Stimulated activated naive CD8-positive, alpha-beta T cell treated with anti-CD3 and anti-CD28 coated beads, Interleukin-15, Interleukin-2, amounts not matched to agents 100 ng/mL and 50 ng/mL, for 24 hours (primary cell): ENCODE measurements around the gene RXFP4.
"Not testable (repeated sequence)": the region's sequence is repeated elsewhere in the genome, so short reads cannot be mapped to it uniquely, and the experiment has no call there.

Experiments used
- H3K27ac Mint-ChIP-seq: one replicate; pipeline ENCODE4 v1.8.0; 2021; ENCODE audit warnings: mild to moderate bottlenecking, mixed read lengths
- H3K27me3 Mint-ChIP-seq: one replicate; pipeline ENCODE4 v1.8.0; 2021; ENCODE audit warnings: mixed read lengths
- H3K36me3 Mint-ChIP-seq: one replicate; pipeline ENCODE4 v1.8.0; 2021; ENCODE audit warnings: low read depth, mixed read lengths
- H3K4me1 Mint-ChIP-seq: one replicate; pipeline ENCODE4 v1.8.0; 2021; ENCODE audit warnings: low read depth, mixed read lengths
- H3K4me3 Mint-ChIP-seq: one replicate; pipeline ENCODE4 v1.8.0; 2021; ENCODE audit warnings: mild to moderate bottlenecking, mixed read lengths
- H3K9me3 Mint-ChIP-seq: one replicate; pipeline ENCODE4 v1.8.0; 2021; ENCODE audit warnings: mixed read lengths

The RXFP4 gene

GRCh38 chr1:155940993-155941844, at the start of gene RXFP4:
TSS of gene RXFP4 (plus strand) at chr1:155941638. CDS start at chr1:155941710, 72 bp downstream.
- no peaks in the 10 kb centered on the region for H3K9me3 Mint-ChIP-seq
- H3K27ac Mint-ChIP-seq = peak within 1 kb of the TSS; percentile 80
- peak within 1 kb of the TSS; percentile 1 for H3K4me3 Mint-ChIP-seq
- peaks cover 10% of the 10 kb centered on the region for H3K36me3 Mint-ChIP-seq
- H3K4me1 Mint-ChIP-seq = peaks cover 84% of the 10 kb centered on the region
- no peaks in the 10 kb centered on the region for H3K27me3 Mint-ChIP-seq

- H3K27ac Mint-ChIP-seq = no peak overlapping the region
- peaks cover 5% of the 10 kb centered on the region for H3K36me3 Mint-ChIP-seq
- peaks cover 12% of the 10 kb centered on the region for H3K4me1 Mint-ChIP-seq
- no peaks in the 10 kb centered on the region for H3K27me3 Mint-ChIP-seq
- H3K9me3 Mint-ChIP-seq = no peaks in the 10 kb centered on the region
- H3K4me3 Mint-ChIP-seq = no peak overlapping the region
These were observed 48.6 kb upstream of the RXFP4 start for GRCh38 chr1:155892796-155893195.

- Mint-ChIP-seq H3K27me3 (no peaks in the 10 kb centered on the region), H3K27ac (no peak overlapping the region), H3K9me3 (no peaks in the 10 kb centered on the region), H3K4me1 (peaks cover 12% of the 10 kb centered on the region), H3K36me3 (peaks cover 9% of the 10 kb centered on the region), H3K4me3 (no peak overlapping the region)
These were observed 47.9 kb upstream of the RXFP4 start for GRCh38 chr1:155893389-155894142.

DNA sequence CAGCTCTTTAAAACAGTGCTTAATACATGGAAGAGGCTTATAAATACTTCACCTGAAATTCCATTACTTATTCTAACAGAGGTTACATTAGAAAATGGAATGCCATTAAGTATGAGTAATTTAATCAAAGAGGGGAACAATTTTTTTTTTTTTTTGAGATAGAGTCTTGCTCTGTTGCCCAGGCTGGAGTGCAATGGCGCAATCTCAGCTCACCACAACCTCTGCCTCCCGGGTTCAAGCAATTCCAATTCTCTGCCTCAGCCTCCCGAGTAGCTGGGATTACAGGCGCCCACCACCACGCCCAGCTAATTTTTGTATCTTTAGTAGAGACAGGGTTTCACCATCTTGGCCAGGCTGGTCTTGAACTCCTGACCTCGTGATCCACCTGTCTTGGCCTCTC, 45.8 kb upstream of the RXFP4 start:
- Mint-ChIP-seq H3K4me1 (peaks cover 12% of the 10 kb centered on the region), H3K36me3 (peaks cover 30% of the 10 kb centered on the region)
- not testable (repeated sequence) for H3K27me3 Mint-ChIP-seq, H3K9me3 Mint-ChIP-seq, H3K27ac Mint-ChIP-seq, H3K4me3 Mint-ChIP-seq

- H3K27me3 Mint-ChIP-seq, H3K4me3 Mint-ChIP-seq, H3K9me3 Mint-ChIP-seq, H3K27ac Mint-ChIP-seq: not testable (repeated sequence)
- H3K4me1 Mint-ChIP-seq = peaks cover 12% of the 10 kb centered on the region
- H3K36me3 Mint-ChIP-seq = peaks cover 33% of the 10 kb centered on the region
These were observed 45.0 kb upstream of the RXFP4 start for GRCh38 chr1:155896476-155896875.

- H3K36me3 Mint-ChIP-seq = peaks cover 39% of the 10 kb centered on the region
- peak overlapping the region; percentile 4 for H3K27ac Mint-ChIP-seq
- no peak overlapping the region for H3K4me3 Mint-ChIP-seq
- H3K9me3 Mint-ChIP-seq = no peaks in the 10 kb centered on the region
- H3K27me3 Mint-ChIP-seq = no peaks in the 10 kb centered on the region
- peaks cover 12% of the 10 kb centered on the region for H3K4me1 Mint-ChIP-seq
These were observed 43.7 kb upstream of the RXFP4 start for GRCh38 chr1:155897746-155898145.

DNA sequence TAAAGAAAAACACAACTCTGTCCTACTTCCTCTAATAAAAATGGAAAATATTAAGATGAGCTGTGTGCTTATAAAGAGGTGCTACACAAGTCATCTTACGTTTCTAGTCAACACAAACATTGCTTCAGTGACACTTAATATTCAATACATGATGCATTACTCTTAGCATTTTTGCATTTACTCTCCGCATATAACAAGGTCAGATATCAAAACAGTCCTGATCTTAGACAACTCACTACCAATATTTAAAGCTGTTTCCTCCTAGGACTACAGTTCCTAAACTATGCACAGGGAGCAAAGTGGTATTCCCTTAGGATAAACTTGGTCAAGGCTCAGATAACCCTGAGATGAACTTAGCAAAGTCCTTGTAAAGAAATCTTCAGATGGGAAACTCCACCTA, 42.5 kb upstream of the RXFP4 start:
- no peak overlapping the region for H3K27ac Mint-ChIP-seq
- H3K4me3 Mint-ChIP-seq = no peak overlapping the region
- H3K36me3 Mint-ChIP-seq = peaks cover 46% of the 10 kb centered on the region
- no peaks in the 10 kb centered on the region for H3K9me3 Mint-ChIP-seq
- H3K27me3 Mint-ChIP-seq = no peaks in the 10 kb centered on the region
- H3K4me1 Mint-ChIP-seq = peaks cover 2% of the 10 kb centered on the region

- H3K27ac Mint-ChIP-seq = no peak overlapping the region
- H3K27me3 Mint-ChIP-seq = no peaks in the 10 kb centered on the region
- H3K4me3 Mint-ChIP-seq = no peak overlapping the region
- H3K36me3 Mint-ChIP-seq = peaks cover 54% of the 10 kb centered on the region
- no peaks in the 10 kb centered on the region for H3K9me3 Mint-ChIP-seq
- H3K4me1 Mint-ChIP-seq = no peaks in the 10 kb centered on the region
These were observed 41.8 kb upstream of the RXFP4 start for GRCh38 chr1:155899683-155900082.

- no peak overlapping the region for H3K27ac Mint-ChIP-seq
- H3K27me3 Mint-ChIP-seq = no peaks in the 10 kb centered on the region
- no peak overlapping the region for H3K4me3 Mint-ChIP-seq
- H3K4me1 Mint-ChIP-seq = no peaks in the 10 kb centered on the region
- no peaks in the 10 kb centered on the region for H3K9me3 Mint-ChIP-seq
- H3K36me3 Mint-ChIP-seq = peaks cover 56% of the 10 kb centered on the region
These were observed 41.3 kb upstream of the RXFP4 start for GRCh38 chr1:155900161-155900560.

GRCh38 chr1:155904261-155904660, 37.2 kb upstream of the RXFP4 start:
- Mint-ChIP-seq H3K36me3 (peaks cover 61% of the 10 kb centered on the region), H3K4me3 (no peak overlapping the region), H3K27me3 (no peaks in the 10 kb centered on the region), H3K9me3 (no peaks in the 10 kb centered on the region), H3K4me1 (peaks cover under 1% of the 10 kb centered on the region), H3K27ac (no peak overlapping the region)

- Mint-ChIP-seq H3K4me3 (peak overlapping the region; percentile 82), H3K4me1 (peaks cover 26% of the 10 kb centered on the region), H3K9me3 (no peaks in the 10 kb centered on the region), H3K27me3 (no peaks in the 10 kb centered on the region), H3K27ac (peak overlapping the region; percentile 63), H3K36me3 (peaks cover 67% of the 10 kb centered on the region)
These were observed 31.5 kb upstream of the RXFP4 start for GRCh38 chr1:155909894-155910293.

DNA sequence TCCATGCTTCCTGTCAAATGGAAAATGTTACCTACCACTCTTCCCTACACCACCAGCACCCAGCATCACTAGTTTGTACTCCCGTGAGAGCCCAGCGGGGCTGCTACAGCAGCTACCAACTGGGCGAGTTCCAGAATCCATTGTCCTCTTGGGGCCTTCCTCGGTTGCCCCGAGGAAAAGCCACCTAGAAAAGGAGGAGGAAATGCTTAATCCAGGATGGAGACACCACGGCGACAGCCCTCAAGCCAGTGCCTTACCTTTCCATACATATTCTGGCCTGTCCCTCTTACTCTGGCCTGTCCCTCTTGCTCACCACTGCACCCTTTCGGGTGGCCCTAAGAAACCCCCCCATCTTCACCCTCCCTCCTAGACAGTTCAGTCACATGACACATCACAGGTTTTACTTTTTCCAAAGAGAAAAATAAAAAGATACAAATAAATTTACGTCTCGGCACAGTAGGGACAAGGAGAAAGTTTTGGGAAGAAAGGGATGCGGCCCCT, 30.8 kb upstream of the RXFP4 start:
- Mint-ChIP-seq H3K27me3 (no peaks in the 10 kb centered on the region), H3K4me1 (peaks cover 26% of the 10 kb centered on the region), H3K4me3 (peak overlapping the region; percentile 82), H3K9me3 (no peaks in the 10 kb centered on the region), H3K36me3 (peaks cover 71% of the 10 kb centered on the region), H3K27ac (peak overlapping the region; percentile 94)

- Mint-ChIP-seq H3K27ac (peak within 1 kb of the TSS; percentile 94), H3K4me1 (peaks cover 26% of the 10 kb centered on the region), H3K9me3 (no peaks in the 10 kb centered on the region), H3K36me3 (peaks cover 74% of the 10 kb centered on the region), H3K27me3 (no peaks in the 10 kb centered on the region), H3K4me3 (peak within 1 kb of the TSS; percentile 82)
These were observed 30.0 kb upstream of the RXFP4 start, which contains the start of gene RIT1 for GRCh38 chr1:155911156-155912055. TSS of gene RIT1 (minus strand) at chr1:155911349. CDS start at chr1:155910761, 588 bp downstream.

DNA sequence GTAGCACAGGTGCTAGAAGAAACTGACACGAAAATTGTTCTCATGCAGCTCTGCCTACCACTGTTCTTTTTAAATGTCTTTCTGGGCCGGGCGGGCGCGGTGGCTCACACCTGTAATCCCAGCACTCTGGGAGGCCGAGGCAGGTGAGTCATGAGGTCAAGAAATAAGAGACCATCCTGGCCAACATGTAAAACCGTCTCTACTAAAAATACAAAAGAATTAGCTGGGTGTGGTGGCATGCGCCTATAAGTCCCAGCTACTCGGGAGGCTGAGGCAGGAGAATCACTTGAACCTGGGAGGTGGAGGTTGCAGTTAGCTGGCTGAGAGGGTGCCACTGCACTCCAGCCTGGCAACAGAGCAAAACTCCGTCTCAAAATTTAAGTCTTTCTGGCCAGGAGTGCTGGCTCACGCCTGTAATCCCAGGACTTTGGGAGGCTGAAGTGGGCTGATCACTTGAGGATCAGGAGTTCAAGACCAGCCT, 29.3 kb upstream of the RXFP4 start:
- peaks cover 26% of the 10 kb centered on the region for H3K4me1 Mint-ChIP-seq
- no peaks in the 10 kb centered on the region for H3K9me3 Mint-ChIP-seq
- peak overlapping the region; percentile 82 for H3K4me3 Mint-ChIP-seq
- H3K36me3 Mint-ChIP-seq = peaks cover 81% of the 10 kb centered on the region
- H3K27ac Mint-ChIP-seq = peak overlapping the region; percentile 94
- no peaks in the 10 kb centered on the region for H3K27me3 Mint-ChIP-seq
